OCI-LY1 (cell line): ENCODE data around the gene MRS2.
"Not testable (repeated sequence)": the region's sequence is repeated elsewhere in the genome, so short reads cannot be mapped to it uniquely, and the experiment has no call there.

Experiments used
- H2AFZ ChIP-seq: fragments of 200-600 bp; sonication (generic), shearing (Covaris generic); 2 replicates; pipeline ENCODE4 v1.6.0; 2014; ENCODE audit warnings: antibody characterized with exemption, mild to moderate bottlenecking, low read length
- H3F3A ChIP-seq: fragments of 200-600 bp; sonication (generic), shearing (Covaris generic); 2 replicates; pipeline ENCODE4 v1.6.0; 2014; ENCODE audit warnings: mild to moderate bottlenecking, antibody characterized with exemption, low read length, moderate library complexity; ENCODE audit not compliant: insufficient read depth
- H3K27ac ChIP-seq: fragments of 200-600 bp; sonication (generic); 2 replicates; pipeline ENCODE4 v1.5.1; 2014; ENCODE audit warnings: low read length, mixed run types, mild to moderate bottlenecking, low read depth; ENCODE audit not compliant: poor library complexity, severe bottlenecking
- H3K27me3 ChIP-seq: fragments of 200-600 bp; sonication (generic); 2 replicates; pipeline ENCODE4 v1.6.0; 2014; ENCODE audit warnings: antibody characterized with exemption, mild to moderate bottlenecking, low read length, moderate library complexity; ENCODE audit not compliant: insufficient read depth
- H3K36me3 ChIP-seq: fragments of 200-600 bp; sonication (generic); 2 replicates; pipeline ENCODE4 v1.6.1; 2014; ENCODE audit warnings: mild to moderate bottlenecking, antibody characterized with exemption, low read length, moderate library complexity, mixed read lengths; ENCODE audit not compliant: insufficient read depth
- H3K4me1 ChIP-seq: fragments of 200-600 bp; sonication (generic); 2 replicates; pipeline ENCODE4 v1.5.1; 2014; ENCODE audit warnings: mild to moderate bottlenecking, low read length, moderate library complexity; ENCODE audit not compliant: insufficient read depth, severe bottlenecking
- H3K4me2 ChIP-seq: fragments of 200-600 bp; sonication (generic), shearing (Covaris generic); 2 replicates; pipeline ENCODE4 v1.6.1; 2014; ENCODE audit warnings: low read length
- H3K4me3 ChIP-seq: fragments of 200-600 bp; sonication (generic); 2 replicates; pipeline ENCODE4 v1.5.1; 2014; ENCODE audit warnings: low read length, low read depth, mild to moderate bottlenecking, mixed read lengths; ENCODE audit not compliant: poor library complexity, severe bottlenecking
- H3K79me2 ChIP-seq: fragments of 200-600 bp; shearing (Covaris generic); 2 replicates; pipeline ENCODE4 v1.6.1; 2016; ENCODE audit warnings: mixed run types, low read length, mixed read lengths; ENCODE audit not compliant: insufficient read depth
- H3K9ac ChIP-seq: fragments of 200-600 bp; sonication (generic), shearing (Covaris generic); 2 replicates; pipeline ENCODE4 v1.6.1; 2014; ENCODE audit warnings: mild to moderate bottlenecking, low read length, mixed read lengths
- H3K9me2 ChIP-seq: fragments of 200-600 bp; sonication (generic), shearing (Covaris generic); 2 replicates; pipeline ENCODE4 v1.6.1; 2014; ENCODE audit warnings: low read depth, mild to moderate bottlenecking, low read length, mixed read lengths
- H3K9me3 ChIP-seq: fragments of 200-600 bp; shearing (Covaris generic); 2 replicates; pipeline ENCODE4 v1.6.1; 2014; ENCODE audit warnings: low read length, mixed read lengths
- H4K20me1 ChIP-seq: fragments of 200-600 bp; sonication (generic), shearing (Covaris generic); 2 replicates; pipeline ENCODE4 v1.6.0; 2016; ENCODE audit warnings: mild to moderate bottlenecking, low read length; ENCODE audit not compliant: insufficient read depth
- CTCF ChIP-seq: fragments of 200-600 bp; sonication (generic), shearing (Covaris generic); IDR thresholded peaks from 2 replicates; pipeline ENCODE4 v1.5.1; 2017; ENCODE audit warnings: mild to moderate bottlenecking, antibody characterized with exemption, low read length, moderate library complexity, mixed read lengths
- EZH2 ChIP-seq: fragments of 200-600 bp; sonication (generic), shearing (Covaris generic); IDR thresholded peaks from 2 replicates; pipeline ENCODE4 v1.8.0; 2017; ENCODE audit warnings: borderline replicate concordance, mixed run types, mild to moderate bottlenecking, antibody characterized with exemption, low read length, moderate library complexity, mixed read lengths

Gene MRS2

GRCh38 chr6:24359640-24360454, 42.9 kb upstream of the MRS2 start:
- Histone ChIP-seq H3F3A (no peaks in the 10 kb centered on the region; the same call in 1 of the 2 replicates), H3K27ac (peak overlapping the region; percentile 24), H3K36me3 (no peaks in the 10 kb centered on the region), H3K4me2 (peak overlapping the region; percentile 65), H3K4me3 (peak overlapping the region; percentile 55), H3K4me1 (peaks cover 10% of the 10 kb centered on the region), H3K9ac (peak overlapping the region; percentile 44; the same call in 1 of the 2 replicates), H3K27me3 (no peaks in the 10 kb centered on the region), H3K9me2 (no peaks in the 10 kb centered on the region), H2AFZ (peak overlapping the region; percentile 21), H3K9me3 (no peaks in the 10 kb centered on the region), H4K20me1 (no peaks in the 10 kb centered on the region), H3K79me2 (no peaks in the 10 kb centered on the region)
- TF ChIP-seq EZH2 (no peak), CTCF (peak; percentile 96)

GRCh38 chr6:24362363-24362762, 40.4 kb upstream of the MRS2 start:
- H3K4me1 ChIP-seq = peaks cover 10% of the 10 kb centered on the region
- not testable (repeated sequence) for H3K4me2 ChIP-seq, H4K20me1 ChIP-seq, H3K9me2 ChIP-seq, H3K9me3 ChIP-seq, H3K36me3 ChIP-seq, H3K27me3 ChIP-seq, H3F3A ChIP-seq, H3K79me2 ChIP-seq, H3K27ac ChIP-seq, H3K9ac ChIP-seq, H3K4me3 ChIP-seq, H2AFZ ChIP-seq

- H3K9me3 ChIP-seq, H3K4me1 ChIP-seq, H3K79me2 ChIP-seq, H3K9me2 ChIP-seq, H3K4me3 ChIP-seq, H4K20me1 ChIP-seq, H3K9ac ChIP-seq, H3F3A ChIP-seq, H3K27me3 ChIP-seq, H3K27ac ChIP-seq, H2AFZ ChIP-seq, H3K36me3 ChIP-seq, H3K4me2 ChIP-seq: not testable (repeated sequence)
Measured at GRCh38 chr6:24365103-24365633, 37.6 kb upstream of the MRS2 start.

- Histone ChIP-seq H3K9ac (no peak overlapping the region), H4K20me1 (no peaks in the 10 kb centered on the region), H3K27me3 (no peaks in the 10 kb centered on the region), H3K27ac (no peak overlapping the region), H3K79me2 (no peaks in the 10 kb centered on the region), H3K9me3 (no peaks in the 10 kb centered on the region), H3K4me2 (no peak overlapping the region), H3K36me3 (no peaks in the 10 kb centered on the region), H3K4me1 (no peaks in the 10 kb centered on the region), H2AFZ (no peak overlapping the region), H3K9me2 (no peaks in the 10 kb centered on the region), H3K4me3 (no peak overlapping the region), H3F3A (no peaks in the 10 kb centered on the region)
- no peak for TF ChIP-seq CTCF
- TF ChIP-seq EZH2 = no peak
Measured at GRCh38 chr6:24374612-24375011, 28.1 kb upstream of the MRS2 start.
